CD4-positive, alpha-beta T cell treated with Interleukin-4 for 1 hour (primary cell): ENCODE measurements around the gene GRPEL1.
"Not testable (repeated sequence)": the region's sequence is repeated elsewhere in the genome, so short reads cannot be mapped to it uniquely, and the experiment has no call there.

Experiments used
- DNase-seq, 2 donors: peaks; one replicate each; pipeline ENCODE4 v3.0.0-alpha.2; 2020 to 2022

Gene GRPEL1

DNA sequence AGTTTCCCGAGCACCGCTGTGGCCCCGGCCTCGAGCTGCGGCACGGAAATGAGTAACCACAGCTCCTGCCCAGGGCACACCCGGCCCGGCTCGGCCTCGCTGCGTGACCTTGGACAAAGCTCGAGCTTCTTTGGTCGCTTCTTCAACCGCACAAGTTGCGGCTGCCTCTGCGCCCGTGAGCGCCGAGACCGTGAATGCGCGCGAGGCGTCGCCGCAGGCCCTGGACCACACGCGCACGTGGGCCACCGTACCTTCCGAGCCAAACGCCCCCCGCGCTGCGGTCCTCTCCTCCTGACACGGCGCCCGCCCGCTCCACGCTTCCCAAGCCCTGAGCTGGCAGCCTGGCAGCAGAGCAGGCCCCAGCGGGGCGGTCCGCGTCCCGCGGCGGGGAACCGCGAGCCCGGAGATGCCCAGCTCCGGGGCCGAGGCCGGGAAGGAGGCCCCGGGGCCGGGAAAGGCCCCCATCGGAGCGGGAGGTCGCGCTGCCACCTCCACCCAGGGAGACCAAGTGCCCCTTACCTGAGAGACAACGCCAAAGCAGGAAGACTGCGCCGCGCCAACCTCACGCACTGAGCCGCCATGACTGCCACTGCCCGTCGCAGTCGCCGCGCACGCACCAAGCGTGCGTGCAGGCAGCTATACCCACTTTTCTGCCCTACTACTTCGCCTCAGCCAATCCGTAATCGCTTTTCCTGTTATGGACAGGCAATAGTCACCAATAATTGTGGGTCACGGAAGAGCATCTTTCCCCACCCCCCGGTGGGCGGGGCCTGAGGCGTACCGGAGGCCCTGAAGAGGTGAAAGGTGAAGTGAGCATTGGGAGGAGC lies at the start of gene GRPEL1:
GRPEL1 (minus strand) TSS at position 613 of the 827 bp plus-strand sequence; CDS start at position 581, 32 bp downstream.
- peak; percentile 99 to 100 for DNase-seq

DNA sequence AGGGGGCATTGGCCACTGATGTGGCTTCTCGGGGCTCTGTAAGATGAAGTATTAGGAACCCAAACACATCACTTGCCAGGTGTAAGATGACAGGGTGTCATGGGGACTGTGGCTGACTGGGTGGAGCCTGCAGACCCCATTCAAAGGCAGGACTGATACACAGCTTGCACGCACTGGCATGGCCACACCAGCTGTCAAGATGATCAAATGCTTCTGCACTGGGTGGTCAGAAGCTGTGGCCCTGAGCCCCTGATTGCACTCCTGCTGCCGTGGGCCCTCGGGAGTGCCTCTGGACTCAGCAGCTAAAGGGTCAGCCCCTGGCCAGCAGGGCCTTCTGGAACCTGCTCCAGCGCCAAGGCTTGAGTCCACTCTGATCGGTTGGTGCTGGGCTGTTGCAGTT lies 48.8 kb upstream of the GRPEL1 start:
- DNase-seq: no peak

DNA sequence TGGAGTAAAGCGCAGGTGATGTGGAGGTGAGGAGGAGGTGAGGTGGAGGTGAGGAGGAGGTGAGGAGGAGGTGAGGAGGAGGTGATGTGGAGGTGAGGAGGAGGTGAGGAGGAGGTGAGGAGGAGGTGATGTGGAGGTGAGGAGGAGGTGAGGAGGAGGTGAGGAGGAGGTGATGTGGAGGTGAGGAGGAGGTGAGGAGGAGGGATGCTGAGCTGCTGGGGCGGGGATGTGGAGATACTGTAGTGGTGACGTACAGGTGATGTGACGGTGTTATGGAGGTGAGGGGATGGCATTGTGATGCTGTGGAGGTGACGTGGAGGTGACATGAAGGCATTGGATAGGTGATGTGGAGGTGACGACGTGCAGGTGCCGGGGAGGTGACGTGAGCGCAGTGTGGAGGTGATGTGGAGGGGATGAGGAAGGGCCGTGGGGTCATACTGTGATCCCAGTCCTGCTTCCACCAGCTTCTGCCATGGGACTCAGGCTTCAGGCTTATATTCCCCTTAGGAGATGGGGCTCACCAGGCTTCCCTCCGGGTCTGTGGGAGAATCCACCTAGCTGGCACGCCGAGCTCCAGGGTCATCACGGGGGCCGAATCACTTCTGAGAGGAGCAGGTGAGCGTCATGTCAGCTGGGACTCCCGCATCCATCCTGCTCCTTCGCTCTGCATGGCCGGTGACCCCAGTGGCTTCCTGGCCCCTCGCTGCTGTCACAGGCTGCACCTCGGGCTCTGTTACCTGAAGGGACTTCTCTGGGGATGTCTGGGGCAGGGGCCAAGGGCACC lies 47.9 kb upstream of the GRPEL1 start:
- no peak for DNase-seq

- DNase-seq: no peak
These were observed 44.8 kb upstream of the GRPEL1 start for GRCh38 chr4:7112656-7113055.

GRCh38 chr4:7111441-7111840 lies 43.6 kb upstream of the GRPEL1 start:
- DNase-seq: no peak

GRCh38 chr4:7110546-7110945 lies 42.7 kb upstream of the GRPEL1 start:
- DNase-seq: no peak

- no peak for DNase-seq
These were observed 41.3 kb upstream of the GRPEL1 start for GRCh38 chr4:7109169-7109568.

GRCh38 chr4:7108660-7109059 lies 40.8 kb upstream of the GRPEL1 start:
- no peak for DNase-seq

DNA sequence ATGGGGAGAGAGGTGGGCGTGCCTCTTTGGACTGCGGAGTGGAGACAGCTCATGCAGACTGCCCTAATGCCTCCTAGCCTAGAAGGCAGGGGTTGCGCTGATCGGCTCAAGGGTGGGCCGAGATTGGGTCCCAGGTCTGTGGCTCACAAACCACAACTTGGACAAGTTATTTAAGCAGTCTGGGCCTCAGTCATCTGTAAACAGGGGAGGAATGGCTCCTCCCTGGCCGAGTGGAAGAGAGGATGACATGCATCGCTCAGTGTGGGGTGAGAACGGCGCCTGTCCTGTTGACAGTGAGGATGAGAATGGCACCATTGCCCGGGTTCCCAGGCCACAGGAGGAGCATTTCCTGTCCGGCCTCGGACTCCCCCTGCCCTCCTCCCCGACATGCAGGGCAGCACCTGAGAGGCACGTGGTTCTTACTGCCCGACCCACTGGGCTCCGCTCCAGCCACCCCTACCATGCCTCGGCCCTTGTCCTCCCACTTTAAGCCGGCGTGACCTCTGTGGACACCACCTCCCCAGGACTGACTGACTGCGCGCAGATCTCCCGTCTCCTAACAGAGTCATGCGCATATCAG lies 40.3 kb upstream of the GRPEL1 start:
- DNase-seq: no peak

DNA sequence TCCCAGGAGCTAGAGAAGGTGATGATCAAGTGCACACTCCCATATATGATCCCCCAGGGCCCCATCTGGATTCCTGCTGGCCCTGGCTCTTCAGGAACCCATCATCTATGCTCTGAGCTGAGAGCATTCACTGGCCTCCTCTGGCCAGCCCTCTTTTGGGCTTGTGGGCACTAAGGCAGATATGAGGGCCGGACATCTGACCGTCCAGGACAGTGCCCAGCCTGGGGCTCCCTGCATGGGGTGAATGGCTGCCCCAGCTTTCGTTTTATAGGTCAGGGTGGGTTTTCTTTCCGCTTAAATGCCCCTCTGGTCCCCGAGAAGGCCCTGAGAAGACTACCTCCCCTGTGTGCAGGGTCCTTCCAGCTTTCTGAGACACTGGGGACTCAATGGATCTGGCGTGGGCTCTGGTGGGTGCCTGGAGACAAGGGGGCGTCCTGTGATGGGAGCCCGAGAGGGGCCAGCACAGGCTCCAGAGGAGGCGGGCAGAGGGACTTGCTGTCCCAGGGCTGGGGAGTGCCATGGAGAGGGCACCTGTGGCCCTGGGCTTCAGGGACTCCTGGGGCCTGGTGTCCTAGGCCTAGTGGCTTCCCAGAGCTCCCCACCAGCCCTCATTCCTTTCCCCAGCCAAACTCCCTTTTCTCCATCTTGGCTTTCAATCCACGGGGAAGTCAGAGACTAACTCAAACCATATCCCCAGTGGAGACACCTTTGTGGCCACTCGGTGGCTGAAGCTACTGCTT lies 39.5 kb upstream of the GRPEL1 start:
- DNase-seq: no peak

- no peak for DNase-seq
These were observed 37.4 kb upstream of the GRPEL1 start for GRCh38 chr4:7105276-7105675.

- DNase-seq: no peak
These were observed 36.6 kb upstream of the GRPEL1 start for GRCh38 chr4:7104366-7105031.

DNA sequence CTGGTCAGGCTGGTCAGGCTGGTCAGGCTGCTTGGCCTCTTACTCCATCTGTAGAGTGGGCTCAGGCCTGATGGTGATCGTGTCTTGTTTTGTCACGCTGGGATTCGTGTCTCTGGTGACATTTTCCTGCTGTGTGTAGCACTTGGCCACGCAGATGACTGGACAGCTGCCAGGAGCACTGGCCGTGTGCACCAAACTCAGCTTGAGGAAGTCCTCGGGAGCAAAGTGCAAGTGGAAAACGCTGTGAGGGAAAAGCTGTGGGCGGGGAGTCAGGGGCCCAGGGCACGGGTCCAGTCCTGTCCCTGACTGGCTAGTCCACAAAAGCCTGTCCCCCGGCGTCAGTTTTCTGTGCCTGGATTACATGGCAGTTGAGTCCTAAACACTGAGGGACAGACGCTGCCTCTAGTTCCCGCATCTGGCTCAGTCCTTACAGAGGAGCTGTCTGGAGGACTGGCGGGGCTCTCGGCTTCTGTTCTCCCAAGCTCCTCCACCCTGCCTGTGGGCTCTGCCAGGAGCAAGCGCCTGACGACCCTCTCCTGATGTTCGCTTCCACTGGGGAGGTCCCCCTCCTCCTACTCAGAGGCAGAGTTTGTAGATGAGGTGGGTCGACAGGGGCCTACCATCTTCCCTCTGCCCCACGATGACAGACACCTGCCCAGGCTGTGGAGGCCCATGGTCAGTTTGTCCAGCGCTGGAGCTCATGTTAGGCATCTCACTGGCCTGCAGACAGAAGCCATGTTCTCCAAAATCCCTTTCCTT lies 35.9 kb upstream of the GRPEL1 start:
- no peak for DNase-seq

GRCh38 chr4:7103031-7103606 lies 35.3 kb upstream of the GRPEL1 start:
- peak; percentile 82 to 84 for DNase-seq

- not testable (repeated sequence) for DNase-seq
These were observed 34.6 kb upstream of the GRPEL1 start for GRCh38 chr4:7102516-7102909.

DNA sequence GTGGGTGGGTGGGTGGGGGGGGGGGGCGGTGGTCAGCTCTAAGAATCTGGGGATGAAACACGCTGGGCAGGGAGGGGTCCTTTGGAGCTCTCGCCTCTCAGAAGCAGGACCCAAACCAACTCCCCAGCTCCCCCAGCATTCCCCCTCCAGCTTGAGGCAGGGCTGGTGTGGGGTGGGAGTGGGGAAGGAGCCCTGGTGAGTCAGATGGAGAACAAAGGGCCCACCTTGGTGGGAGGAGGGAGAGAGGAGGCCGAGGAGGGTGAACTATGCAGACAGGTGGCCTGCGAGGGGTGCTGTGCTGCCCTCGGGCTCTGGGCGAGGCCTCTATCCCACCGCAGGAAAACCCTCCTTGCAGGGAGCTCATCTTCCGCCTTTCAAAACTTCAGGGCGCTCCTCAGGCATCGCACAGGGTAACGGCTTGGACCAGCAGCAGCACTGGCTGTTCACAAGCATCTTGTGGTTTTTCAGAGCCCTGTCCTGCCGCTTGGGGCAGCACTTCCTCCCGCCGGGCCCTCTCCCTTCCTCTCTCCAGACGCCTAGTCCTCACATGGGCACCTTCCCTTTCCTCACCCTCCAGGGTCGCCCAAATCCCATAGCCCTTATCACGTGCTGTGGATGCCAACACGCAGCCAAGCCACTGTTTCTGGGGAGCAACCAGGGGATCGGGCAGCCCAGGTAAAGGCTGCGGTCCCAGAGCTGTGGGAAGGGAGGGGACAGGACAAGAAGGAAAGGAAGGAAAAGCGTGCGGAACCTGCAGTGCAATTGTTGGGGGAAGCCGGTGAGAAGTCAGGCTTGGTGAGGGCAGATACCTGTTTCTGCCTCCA lies 34.0 kb upstream of the GRPEL1 start:
- DNase-seq: peak; percentile 55 to 59

DNA sequence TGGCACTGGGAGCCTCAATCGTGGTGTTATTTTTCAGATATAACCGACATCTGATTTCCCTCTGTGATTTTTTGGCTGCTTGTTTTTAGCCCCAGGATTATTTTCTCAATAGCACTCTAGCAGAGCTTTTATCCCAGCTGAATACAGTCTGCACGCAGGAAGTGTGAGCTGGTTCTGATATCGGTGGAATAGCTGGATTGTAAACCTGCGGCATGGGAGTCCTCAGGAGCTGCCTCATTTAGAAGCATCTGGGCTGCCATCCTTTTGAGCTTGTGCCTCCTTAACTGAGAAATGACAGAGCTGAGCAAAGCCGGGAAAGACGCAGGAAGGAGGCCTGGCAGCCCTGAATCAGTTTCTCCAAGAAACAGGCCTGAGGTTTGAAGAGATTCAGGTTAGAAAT lies 28.4 kb upstream of the GRPEL1 start:
- DNase-seq: no peak

- no peak for DNase-seq
These were observed 27.8 kb upstream of the GRPEL1 start for GRCh38 chr4:7095611-7096155.

- DNase-seq: no peak
These were observed 27.1 kb upstream of the GRPEL1 start for GRCh38 chr4:7094916-7095315.

- DNase-seq: no peak
These were observed 24.2 kb upstream of the GRPEL1 start for GRCh38 chr4:7092026-7092425.
